SHP77 treated with DMSO at 0.1 percent for 48 hours (cell line): Measurements from ENCODE around the gene FBXO10.
"Not testable (repeated sequence)": the region's sequence is repeated elsewhere in the genome, so short reads cannot be mapped to it uniquely, and the experiment has no call there.

Source experiments
- DNase-seq: peaks from one replicate; lab custom pipeline; 2025; lab: John Stamatoyannopoulos, UW

FBXO10 gene, protein sequence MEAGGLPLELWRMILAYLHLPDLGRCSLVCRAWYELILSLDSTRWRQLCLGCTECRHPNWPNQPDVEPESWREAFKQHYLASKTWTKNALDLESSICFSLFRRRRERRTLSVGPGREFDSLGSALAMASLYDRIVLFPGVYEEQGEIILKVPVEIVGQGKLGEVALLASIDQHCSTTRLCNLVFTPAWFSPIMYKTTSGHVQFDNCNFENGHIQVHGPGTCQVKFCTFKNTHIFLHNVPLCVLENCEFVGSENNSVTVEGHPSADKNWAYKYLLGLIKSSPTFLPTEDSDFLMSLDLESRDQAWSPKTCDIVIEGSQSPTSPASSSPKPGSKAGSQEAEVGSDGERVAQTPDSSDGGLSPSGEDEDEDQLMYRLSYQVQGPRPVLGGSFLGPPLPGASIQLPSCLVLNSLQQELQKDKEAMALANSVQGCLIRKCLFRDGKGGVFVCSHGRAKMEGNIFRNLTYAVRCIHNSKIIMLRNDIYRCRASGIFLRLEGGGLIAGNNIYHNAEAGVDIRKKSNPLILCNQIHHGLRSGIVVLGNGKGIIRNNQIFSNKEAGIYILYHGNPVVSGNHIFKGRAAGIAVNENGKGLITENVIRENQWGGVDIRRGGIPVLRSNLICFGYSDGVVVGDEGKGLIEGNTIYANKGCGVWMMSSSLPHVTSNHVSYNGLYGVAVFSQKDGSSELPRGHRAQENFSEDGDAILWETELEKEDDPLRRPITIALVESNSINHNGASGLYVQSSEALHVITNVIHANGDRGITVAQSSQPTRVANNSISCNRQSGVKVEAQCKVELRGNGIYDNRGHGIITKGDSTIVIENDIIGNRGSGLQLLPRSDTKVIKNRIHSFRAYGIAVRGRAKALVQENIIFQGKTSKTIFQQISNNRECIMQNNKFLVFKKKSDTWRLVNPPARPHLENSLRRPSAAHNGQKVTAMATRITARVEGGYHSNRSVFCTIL

DNA sequence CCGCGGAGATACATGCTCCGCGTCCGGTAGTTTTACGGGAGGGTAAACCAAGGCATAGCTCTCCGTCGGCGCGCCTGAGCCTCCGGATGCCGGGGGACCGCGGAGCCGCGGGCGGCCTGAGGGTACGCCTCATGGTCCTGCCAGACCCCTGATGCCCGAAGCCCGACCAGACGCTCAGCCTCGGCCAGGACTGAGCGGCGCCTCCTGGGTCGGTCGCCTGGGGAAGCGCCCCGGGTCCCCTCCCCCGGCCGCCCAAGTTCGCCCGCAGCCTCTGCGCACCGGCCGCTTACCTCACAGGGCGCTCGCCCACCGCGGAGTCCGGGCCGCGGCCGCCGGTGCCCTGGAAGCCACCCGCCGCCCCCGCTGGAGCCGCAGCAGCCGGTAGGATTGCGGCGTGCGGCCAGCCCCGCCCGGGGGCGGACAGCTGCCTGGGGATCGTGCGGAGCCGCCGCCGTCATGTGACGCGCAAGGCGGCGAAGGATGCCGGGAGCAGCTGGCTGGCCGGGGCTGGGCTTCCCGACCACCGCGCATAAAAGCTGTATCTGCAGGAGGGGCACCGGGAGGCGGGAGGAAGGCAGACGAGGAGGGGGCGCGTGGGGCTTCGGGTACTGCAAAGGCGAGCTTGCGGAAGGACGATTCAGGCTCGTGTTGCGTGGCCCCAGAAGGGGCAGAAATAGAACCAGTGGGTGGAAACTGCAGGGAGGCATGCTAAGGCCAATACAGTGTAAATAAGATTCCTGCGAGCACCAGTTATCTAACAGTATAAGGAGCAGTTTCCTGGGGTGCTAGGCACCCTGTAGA is at the start of gene FBXO10:
FBXO10 (minus strand) TSS at position 460 of the 801 bp plus-strand sequence. CDS start 34,612 bp downstream, outside the sequence.
- peak; percentile 36 for DNase-seq

DNA sequence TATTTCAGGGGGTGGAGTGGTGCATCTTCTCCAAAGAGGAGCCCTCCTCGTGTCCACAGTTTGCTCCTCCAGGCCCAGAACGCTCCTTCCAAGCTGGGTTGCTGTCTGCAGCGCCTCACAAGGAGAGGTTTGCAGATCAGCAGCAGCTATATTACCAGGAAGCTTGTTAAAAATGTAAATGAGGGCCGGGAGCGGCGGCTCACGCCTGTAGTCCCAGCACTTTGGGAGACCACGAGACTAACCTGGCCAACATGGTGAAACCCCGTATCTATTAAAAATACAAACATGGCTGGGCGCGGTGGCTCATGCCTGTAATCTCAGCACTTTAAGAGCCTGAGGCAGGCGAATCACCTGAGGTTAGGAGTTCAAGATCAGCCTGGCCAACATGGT is 49.6 kb upstream of the FBXO10 start:
- no peak for DNase-seq

DNA sequence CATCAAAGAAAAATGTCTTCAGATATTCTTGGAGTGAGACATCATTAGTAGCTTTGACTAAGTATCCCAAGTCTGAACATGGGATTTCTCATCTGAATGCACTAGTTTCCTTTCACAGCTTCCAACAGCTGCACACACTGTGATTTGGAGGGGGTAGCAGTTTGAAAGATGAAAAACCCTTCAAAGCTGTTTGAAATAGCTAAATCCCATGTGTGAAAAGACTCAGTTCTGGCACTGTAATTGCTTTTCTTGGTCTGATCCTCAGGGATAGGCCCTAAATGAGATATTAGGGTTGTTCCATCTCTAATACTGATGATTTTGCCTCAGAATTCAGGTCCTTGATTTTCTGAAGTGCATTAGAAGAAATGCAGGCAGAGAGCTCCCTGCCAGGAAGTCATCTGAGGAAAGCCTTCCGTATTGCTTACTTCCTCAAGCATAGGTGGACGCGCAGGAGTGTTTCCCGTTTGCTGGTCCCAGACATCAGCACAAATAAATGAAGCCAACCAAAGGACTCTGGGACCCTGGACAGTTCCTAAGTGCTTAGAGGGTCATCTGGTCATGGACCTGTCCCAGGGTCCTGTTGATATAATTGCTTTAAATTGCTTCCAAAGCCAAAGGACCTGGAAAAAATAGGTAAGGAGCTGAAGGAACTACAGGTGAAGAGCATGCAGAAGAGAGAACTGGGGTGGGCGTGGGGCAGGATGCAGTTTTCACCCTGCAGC is 49.0 kb upstream of the FBXO10 start:
- no peak for DNase-seq

DNA sequence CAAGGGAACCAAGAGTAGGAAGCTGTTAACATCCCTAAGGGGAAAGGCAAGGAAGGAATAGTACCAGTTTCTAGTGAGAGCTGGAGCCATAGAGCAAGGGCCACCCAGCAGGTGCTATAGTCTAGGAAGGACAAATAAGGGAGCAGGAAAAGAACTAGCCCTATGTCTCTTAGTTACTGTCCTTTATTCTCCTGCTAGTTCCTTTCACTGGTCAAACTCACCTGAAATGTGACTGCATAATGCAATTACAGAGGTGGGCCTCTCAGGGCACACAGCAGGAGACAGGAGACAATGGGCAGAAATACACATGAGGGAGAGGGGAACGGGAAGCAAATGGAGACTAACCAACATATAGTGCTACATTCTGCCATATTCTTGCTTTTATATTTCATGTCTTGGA is 47.9 kb upstream of the FBXO10 start:
- no peak for DNase-seq

DNA sequence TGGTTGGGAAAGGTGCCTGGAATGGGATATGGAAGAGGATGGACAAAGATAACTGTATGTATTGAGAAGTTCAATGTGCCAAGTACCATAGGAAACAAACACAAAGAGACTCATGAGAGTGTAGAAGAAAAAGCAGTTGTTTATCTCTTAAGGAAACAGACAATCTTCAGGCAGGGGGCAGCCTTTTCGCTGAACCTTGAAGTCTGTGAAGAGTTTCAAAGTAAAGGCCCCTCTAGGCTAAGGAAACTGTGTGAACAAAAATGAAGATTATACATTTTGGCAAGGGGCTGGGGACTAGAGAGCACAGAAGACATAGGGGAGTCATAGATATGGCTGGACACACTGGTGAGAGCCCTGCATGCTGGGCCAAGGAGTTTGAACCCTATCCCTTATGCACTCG is 47.1 kb upstream of the FBXO10 start:
- no peak for DNase-seq

DNA sequence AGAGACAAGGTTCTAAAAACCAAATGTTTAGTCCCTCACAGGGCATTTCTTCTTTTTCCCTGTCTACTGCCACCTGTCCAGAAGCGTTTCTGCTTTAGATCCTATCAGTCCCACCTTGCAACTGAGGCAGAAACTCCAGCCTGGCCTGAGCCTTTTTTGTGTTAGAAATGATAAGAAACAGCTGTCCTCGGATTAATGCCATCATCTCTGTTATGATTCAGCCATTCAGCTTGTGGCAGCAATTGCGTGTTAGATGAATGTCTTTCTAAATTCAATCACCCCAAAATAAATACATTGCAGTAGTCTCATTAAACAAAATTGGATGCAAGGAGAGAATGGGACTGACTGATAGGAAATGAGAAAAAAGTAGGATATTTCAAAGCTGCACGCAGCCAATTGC is 46.3 kb upstream of the FBXO10 start:
- DNase-seq: no peak

DNA sequence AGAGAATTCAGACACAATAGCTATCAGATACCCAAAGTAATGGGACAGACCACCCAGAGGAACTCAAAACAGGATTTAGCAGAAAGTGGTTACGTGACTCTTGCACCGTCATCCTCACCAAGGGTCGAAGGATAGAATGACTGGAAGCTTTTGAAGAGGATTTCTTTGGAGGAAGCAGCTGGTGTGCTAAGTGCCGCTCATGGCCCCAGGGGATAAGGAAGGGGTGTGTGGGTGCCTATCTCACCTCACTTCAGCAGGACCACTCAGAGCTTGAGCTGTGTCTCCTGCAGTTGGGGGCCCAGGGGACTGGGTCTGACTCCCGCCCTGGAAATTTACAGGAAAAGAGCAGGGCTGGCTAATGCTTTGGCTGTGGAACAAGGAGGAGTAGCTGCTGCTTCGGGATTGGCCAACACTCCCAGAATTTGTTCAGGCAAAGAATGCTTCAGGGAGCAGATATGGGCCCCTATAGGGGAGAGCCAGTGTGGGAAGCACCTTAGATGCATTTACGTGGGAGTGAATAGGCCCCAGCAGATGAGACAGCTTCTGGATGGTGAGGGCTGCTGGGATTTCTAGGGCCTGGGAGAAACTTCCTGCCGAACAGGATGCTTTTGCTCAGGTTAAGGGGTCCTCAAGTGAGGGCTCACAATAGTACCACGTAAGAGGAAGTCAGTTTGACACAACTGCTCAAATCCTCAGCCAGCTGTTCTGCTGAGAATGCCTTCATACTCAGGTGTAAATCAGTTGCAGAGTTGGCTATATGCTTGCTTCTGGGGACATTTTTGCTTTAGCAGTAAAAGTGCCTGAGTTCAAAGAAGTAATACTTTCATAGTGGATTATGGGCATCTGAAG is 45.3 kb upstream of the FBXO10 start:
- no peak for DNase-seq

DNA sequence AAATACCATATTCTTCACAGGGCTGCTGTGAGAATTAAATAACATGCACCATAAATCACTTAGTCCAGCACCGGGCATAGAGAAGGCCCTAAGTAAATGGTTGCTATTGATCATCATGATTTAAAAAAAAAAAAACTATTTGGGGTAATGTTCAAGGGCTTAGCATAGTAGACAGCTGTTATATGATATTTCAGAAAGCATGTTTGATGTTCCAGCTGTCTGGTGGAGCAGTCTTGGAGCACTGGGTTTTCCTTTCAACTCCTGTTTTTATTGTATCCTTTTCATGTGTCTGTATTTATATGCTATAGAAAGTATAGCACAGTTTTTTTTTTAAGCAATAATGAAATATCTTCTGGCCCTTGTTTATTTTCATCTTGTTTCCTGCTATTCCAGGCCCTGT is 44.2 kb upstream of the FBXO10 start:
- DNase-seq: no peak

DNA sequence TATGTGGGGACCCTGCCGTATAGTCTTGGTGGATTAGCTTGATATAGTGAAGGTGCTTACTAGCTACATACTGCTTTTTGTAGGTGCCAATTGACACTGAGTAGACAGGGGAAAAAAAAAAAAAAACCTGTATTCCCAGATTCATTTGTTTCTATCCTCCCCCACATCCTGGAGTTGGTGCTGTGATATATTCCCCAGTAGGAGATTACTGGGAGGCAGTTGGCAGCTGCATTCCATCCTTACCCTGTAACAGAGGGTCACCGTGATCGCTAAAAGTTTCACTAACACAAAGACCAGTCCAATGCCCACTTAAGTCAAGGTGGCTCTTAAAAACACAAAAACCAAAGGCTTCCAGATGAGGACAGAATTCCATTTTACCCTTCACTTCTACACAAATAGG is 43.6 kb upstream of the FBXO10 start:
- DNase-seq: no peak

DNA sequence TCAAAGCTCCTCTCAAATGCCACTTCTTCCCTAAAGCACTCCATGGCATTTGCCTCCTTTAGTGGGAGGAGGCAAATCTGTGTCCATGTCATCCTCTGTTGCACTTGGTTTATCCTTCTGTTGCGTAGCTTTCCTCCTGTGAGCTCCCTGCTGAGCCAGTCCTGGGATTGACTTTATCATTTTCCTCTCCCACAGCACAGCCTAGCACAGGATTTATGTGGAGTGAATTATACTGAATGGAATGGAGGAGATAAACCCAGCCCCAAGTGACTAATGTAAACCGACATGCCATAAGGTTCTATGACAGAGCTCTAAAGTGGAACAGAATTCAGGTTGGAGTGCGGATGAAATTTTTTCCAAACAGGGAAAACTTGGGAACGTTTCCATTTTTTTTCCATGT is 42.6 kb upstream of the FBXO10 start:
- DNase-seq: no peak

DNA sequence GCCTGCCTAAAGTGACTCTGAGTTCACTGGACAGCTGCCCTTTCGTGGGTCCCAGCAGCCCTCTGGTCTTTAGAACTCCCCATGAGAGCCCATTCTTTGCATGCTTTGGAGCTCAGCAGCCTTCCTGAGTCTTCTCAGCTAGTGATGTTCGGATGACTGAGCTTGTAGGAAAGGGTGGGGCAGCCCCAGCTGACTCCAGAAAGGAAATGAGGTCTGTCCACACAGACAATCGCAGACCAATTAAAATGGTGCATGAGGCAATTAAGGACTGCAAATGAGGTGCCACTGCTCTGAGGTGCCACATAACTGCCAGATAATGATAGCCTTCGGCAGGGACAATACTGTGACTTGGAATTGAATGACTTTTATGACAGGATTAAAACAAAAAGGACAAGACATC is 41.7 kb upstream of the FBXO10 start:
- no peak for DNase-seq

DNA sequence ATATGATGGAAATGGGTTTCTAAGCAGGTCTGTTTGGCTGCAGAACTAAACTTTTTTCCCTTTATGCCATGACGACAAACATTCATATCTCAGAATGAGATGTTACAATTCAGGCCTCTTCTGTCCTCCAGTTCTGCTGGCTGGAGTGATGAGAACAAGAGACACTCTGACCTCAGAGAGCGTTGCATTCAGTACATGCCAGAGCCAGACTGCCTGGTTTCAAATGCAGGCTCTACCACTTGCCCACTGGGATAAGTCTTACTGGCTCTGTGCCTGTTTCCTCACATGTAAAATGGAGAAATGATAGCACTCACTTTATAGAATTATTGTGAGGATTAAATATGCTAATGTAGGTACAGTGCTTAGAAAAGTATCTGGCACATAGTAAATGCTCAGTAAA is 41.0 kb upstream of the FBXO10 start:
- no peak for DNase-seq

DNA sequence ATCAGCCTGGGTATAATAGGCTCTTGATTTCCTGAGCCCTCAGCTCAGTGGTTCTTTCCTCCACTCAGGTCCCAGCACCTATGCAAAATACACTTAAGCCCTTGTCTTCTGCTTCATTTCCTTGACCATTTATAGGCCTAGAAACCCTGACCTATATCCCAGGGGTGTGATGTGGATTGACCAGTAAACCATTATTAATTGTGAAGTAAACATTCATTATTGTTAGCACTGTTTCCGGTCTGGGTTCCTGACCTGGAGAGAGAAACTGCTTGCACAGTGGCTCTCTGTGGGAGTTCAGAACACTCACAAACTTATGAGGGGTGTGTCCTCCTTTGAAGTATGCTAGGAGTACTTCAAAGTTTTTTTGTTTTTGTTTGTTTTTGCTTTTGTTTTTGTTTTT is 35.8 kb upstream of the FBXO10 start:
- DNase-seq: no peak

DNA sequence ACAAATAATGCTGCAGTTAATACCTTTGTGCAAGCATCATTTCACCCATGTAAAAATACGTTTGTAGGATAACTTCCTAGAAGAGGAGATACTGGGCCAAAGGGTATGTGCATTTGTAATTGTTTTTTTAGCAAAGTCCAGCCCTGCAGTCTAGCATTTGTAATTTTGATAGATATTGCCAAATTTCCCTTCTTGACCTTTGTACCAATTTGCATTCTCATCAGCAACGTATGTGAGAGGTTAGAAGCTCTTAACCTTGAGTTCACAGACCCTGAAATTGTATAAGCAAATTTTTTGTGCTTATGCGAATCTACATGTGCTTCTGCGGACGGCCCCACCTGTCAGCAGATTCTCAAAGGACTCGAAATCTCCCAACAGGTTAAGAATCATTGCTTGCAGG is 34.8 kb upstream of the FBXO10 start:
- DNase-seq: no peak

DNA sequence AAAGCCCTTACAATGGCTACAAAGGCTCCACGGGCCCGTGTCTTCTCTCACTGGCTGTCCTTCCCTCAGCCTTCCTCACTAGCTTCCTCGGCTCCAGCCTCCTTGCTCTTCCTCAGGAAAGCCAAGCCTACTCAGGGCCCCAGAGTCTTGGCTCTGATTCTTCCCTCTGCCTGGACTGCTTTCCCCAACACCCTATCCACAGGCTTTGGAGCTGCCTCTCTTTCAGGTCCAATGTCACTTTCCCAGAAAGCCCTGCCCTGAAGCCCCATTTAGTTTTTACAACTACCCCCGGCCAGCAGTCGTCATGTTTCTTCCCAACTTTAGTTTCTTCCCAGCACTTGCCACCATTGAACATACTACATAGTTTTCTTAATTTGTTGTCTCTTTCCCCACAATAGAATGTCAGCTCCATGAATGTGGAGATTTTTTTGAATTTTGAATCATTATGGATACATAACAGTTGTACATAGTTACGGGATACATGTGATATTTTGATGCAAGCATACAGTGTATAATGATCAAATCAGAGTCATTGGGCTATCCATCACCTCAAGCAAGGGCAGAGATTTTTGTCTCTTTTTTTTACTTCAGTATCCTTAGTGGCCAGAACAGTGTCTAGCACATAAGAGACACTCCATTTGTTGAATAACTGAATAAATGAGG is 33.7 kb upstream of the FBXO10 start:
- no peak for DNase-seq

DNA sequence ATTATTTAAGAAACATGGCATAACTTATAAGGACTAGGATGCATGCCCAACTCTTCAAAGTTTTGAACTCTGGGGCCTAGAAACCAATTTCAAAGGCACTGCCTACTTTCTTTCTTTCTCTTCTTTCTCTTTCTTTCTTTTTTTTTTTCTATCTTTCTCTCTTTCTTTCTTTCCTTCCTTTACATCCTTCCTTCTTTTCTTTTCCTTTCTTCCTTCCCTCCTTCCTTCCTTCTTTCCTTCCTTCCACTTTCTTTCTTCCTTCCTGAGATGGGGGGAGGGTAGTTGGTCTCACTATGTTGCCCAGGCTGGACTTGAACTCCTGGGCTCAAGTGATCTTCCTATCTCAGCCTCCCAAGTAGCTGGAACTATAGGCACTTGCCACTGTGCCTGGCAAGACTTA is 32.1 kb upstream of the FBXO10 start:
- DNase-seq: no peak

DNA sequence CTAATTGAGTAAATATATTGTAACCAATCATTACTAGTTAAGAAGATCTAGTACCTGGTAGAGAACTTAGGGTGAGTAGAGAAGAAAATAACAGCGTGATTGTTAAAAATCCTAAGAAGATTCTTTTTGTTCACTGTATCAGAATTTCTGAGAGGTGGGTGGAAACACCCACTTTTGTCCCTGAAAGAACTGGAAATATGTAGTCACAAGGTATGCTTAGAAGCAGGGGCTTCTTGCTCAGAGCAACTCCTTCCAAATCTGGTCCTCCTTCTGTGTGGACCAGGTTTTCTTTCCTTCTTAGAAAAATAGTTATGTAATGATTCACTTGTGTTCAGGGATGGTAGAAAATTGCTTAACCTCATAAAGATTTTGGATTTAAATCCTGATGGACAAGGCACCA is 28.1 kb upstream of the FBXO10 start:
- no peak for DNase-seq

DNA sequence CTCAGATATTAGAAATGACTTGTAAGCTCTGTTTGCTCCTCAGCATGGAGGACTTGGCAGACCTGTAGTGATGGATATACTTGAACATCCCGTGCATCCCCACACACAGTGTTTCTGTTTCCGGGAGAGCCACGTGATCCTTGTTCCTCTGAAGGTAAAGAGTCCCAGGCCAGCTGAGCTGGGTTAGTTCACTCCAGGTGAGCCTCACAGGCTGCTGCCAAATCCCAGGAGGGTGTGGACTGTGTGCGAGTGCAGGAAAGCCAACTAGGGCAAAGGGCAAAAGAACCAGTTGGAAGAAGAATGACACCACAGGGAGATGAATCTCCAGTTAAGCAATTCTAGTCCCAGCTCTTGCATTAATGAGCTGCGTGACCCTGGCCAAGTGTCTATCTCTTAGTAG is 26.6 kb upstream of the FBXO10 start:
- no peak for DNase-seq

DNA sequence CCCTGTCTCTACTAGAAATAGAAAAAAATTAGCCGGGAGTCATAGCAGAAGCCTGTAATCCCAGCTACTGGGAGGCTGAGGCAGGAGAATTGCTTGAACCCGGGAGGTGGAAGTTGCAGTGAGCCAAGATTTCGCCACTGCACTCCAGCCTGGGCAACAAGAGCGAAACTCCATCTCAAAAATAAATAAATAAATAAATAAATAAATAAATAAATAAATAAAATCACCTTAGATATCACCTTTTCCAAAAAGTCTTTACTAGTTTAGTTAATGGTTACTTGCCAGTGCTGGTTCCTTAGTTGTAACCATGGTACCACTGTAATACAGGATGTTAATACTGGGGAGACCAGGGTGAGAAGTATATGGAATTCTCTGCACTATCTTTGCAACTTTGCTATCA is 25.9 kb upstream of the FBXO10 start:
- DNase-seq: not testable (repeated sequence)

DNA sequence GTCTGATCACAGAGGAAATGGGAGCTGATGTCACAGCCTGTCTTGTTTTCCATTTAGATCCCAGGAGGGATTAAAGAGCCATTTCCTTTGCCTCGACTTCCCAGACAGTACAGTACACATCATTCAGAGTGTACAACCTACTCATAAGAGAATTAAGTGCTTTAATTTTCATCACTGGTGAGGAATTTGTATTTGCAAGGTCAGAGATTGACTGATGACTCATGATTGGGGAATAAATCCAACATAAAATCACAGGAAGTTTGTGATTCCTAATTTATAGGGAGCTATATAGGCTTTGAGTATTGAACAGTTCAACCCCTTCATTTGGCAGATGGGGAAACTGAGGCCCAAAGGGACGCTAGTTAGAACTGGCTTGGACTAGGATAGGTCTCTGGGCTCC is 20.3 kb upstream of the FBXO10 start:
- DNase-seq: no peak
